Heart right ventricle (tissue), 16 donors: ENCODE data around the gene CTBP1. TPM values are rescaled to one million over a fixed set of nuclear protein-coding genes. Genes with fewer than 3 reads are reported as not detected.
A peak's percentile ranks its signal among the peaks of the same experiment; 100 is the strongest.

Experiments used
- ATAC-seq, 8 donors: fragments of 200-7000 bp; cut with Tn5 transposase; one replicate each; pipeline ENCODE4 v1.9.1; 2020; ENCODE audit warnings: mild to moderate bottlenecking in 8 of 8, moderate library complexity in 8 of 8, moderate number of reproducible peaks in 1 of 8
- DNase-seq, 2 donors: peaks; one replicate each; pipeline ENCODE4 v3.0.0-alpha.2; 2020
- H3K27ac ChIP-seq, 10 donors: fragments of 200-600 bp; sonication (generic) in 2 of 10; one replicate each; pipeline versions ENCODE4 v1.5.0 to v1.8.0; 2020 to 2022; ENCODE audit warnings: mild to moderate bottlenecking in 3 of 10
- H3K27me3 ChIP-seq, 7 donors: fragments of 200-600 bp; one replicate each; pipeline ENCODE4 v1.8.0; 2021 to 2022; ENCODE audit warnings: mild to moderate bottlenecking in 2 of 7
- H3K36me3 ChIP-seq, 9 donors: fragments of 200-600 bp; sonication (generic) in 1 of 9; one replicate each; pipeline versions ENCODE4 v1.5.0 to v1.8.0; 2020 to 2022; ENCODE audit warnings: mild to moderate bottlenecking in 2 of 9
- H3K4me1 ChIP-seq, 9 donors: fragments of 200-600 bp; sonication (generic) in 1 of 9; one replicate each; pipeline versions ENCODE4 v1.5.0 to v1.8.0; 2020 to 2022; ENCODE audit warnings: mild to moderate bottlenecking in 4 of 9
- H3K4me3 ChIP-seq, 10 donors: fragments of 200-600 bp; sonication (generic) in 2 of 10; one replicate each; pipeline versions ENCODE4 v1.5.0 to v1.8.0; 2020 to 2022; ENCODE audit warnings: mild to moderate bottlenecking in 7 of 10, moderate library complexity in 2 of 10
- H3K9me3 ChIP-seq, 11 donors: fragments of 200-600 bp in 10 of 11; sonication (generic) in 2 of 11; one replicate each; pipeline versions ENCODE4 v1.5.0 to v1.8.0; 2013 to 2022; ENCODE audit warnings: mild to moderate bottlenecking in 2 of 11, control low read depth in 1 of 11, moderate library complexity in 1 of 11
- WGBS, 2 donors: extraction: QIAGEN DNeasy Blood & Tissue Kit; methylation state at CpG; one replicate each; pipeline ENCODE4 v1.1.7; 2013; ENCODE audit warnings: inconsistent platforms in 1 of 2; 5-methylcytosine and 5-hydroxymethylcytosine counted together
- intact Hi-C, 10 donors: fragments of 100-400 bp; cut with DNase I; formaldehyde crosslinking; loops; one replicate each; pipeline versions ENCODE4 v1.11.1 to v1.14.2; 2022
- polyA plus RNA-seq, 2 donors: library from polyadenylated mRNA; stranded (reverse); fragments of 200-250 nt; gene quantifications; one replicate each; pipeline ENCODE4 v1.2.3, GENCODE V29; 2013
- total RNA-seq, 10 donors: library from RNA; stranded (reverse); fragmentation: NEBNext Ultra II Directional in 3 of 10; extraction: Animal tissue kit (Norgen Biotek cat#: 25700) in 3 of 10; gene quantifications; one replicate each; pipeline versions ENCODE4 v1.2.1 to v1.2.4, GENCODE V29; 2021 to 2023
- TF ChIP-seq, protein P1 (sequence below), 9 donors: fragments of 200-600 bp; sonication (generic) in 2 of 9; IDR thresholded peaks; one replicate each; pipeline versions ENCODE4 v1.5.0 to v1.8.0; 2021 to 2022; ENCODE audit warnings: antibody characterized with exemption in 9 of 9, mild to moderate bottlenecking in 5 of 9, moderate library complexity in 1 of 9
- donor health status: Arrhythmogenic right ventricular cardiomyopathy.
- donor health status: ischemic (EF 13 %, LVEDD 7.1; RV severe dilation, severe dysfunction).
- donor health status: healthy with polysubstance abuse.
- donor health status: DM: no; HTN: yes; CAD: no.
- donor health status: DM: no; HTN: no; CAD: no.
- donor health status: ischemic (EF 25% LVEDD 6.9; RV normal size, moderate dysfunction).
- donor health status: ischemic (EF 25% LVEDD 5.7; RV mildly dilated, moderate dysfunction).
- donor health status: healthy.
- donor health status: DM: yes; HTN: yes; CAD: no.
- donor health status: Ischemic cardiomyopathy.
- donor health status: ischemic (EF 35%, LVEDD 5.7; RV mildly dilated, moderate dysfunction).
- donor health status: nonischemic (EF 11% LVEDD 7.7; RV severe dilation, severe dysfunction).
- donor health status: DM: yes; HTN: yes; CAD: no.
- donor health status: PGD.
- donor health status: ischemic (EF 29% LVEDD 5.4; RV normal size, mild dysfunction).
- donor health status: nonischemic (EF 23%, LVEDD 6.1; RV moderate dilation, normal function).

Gene CTBP1
- total and polyA plus RNA-seq, 12 donors, result 98.6 to 132 (median 121) TPM

DNA sequence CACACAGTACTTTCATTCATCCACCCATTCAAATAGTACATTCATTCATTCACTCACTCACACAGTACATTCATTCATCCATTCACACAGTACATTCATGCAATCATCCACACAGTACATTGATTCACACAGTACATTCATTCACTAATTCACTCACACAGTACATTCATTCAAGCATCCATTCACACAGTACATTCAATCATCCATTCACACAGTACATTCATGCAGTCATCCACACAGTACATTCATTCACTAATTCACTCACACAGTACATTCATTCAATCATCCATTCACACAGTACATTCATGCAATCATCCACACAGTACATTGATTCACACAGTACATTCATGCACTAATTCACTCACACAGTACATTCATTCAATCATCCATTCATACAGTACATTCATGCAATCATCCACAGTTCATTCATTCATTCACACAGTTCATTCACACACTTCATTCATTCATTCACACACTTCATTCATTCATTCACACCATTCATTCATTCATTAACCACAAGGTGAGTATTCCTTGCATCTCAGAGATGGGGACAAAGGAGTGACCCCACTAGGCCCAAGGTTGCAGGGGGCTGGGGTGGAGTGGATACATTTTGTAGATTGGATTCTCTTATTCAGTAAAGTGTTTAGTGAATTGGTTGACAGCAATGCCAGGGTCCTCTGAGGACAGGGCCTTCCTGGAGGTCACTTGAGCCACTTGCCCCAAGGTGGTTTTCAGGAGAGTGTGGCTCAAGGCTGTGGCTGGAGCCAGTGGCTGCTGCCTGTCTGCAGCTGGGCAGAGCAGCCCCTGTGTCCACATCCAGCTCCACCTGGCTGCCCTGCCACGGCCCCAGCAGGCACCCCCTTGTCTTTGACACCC, 72.3 kb downstream of the CTBP1 start:
- Histone ChIP-seq H3K4me3 (no peak overlapping the region), H3K4me1 (peaks cover 10 to 46% (median 28%) of the 10 kb centered on the region in 9 donors), H3K27me3 (peaks cover 0 to 22% (median 9%) of the 10 kb centered on the region in 7 donors), H3K36me3 (no peaks in the 10 kb centered on the region), H3K9me3 (peaks cover 0 to 22% (median 0%) of the 10 kb centered on the region in 11 donors), H3K27ac (peak overlapping the region in 8 of 10 donors; percentile 59 to 87 (median 77))
- intact Hi-C loops, result loop anchor here in 1 of 10 donors (5.0 kb wide), 1 partner anchor 46 kb away; no protein-coding TSS in a partner anchor
- ATAC-seq (no peak), DNase-seq (no peak)
- TF ChIP-seq, protein P1, sequence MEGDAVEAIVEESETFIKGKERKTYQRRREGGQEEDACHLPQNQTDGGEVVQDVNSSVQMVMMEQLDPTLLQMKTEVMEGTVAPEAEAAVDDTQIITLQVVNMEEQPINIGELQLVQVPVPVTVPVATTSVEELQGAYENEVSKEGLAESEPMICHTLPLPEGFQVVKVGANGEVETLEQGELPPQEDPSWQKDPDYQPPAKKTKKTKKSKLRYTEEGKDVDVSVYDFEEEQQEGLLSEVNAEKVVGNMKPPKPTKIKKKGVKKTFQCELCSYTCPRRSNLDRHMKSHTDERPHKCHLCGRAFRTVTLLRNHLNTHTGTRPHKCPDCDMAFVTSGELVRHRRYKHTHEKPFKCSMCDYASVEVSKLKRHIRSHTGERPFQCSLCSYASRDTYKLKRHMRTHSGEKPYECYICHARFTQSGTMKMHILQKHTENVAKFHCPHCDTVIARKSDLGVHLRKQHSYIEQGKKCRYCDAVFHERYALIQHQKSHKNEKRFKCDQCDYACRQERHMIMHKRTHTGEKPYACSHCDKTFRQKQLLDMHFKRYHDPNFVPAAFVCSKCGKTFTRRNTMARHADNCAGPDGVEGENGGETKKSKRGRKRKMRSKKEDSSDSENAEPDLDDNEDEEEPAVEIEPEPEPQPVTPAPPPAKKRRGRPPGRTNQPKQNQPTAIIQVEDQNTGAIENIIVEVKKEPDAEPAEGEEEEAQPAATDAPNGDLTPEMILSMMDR (IDR thresholded peaks at IDR 0.05), result no peak
- 57 to 70% methylated on average over 1 of the region's 1 CpG for WGBS, 2 donors

DNA sequence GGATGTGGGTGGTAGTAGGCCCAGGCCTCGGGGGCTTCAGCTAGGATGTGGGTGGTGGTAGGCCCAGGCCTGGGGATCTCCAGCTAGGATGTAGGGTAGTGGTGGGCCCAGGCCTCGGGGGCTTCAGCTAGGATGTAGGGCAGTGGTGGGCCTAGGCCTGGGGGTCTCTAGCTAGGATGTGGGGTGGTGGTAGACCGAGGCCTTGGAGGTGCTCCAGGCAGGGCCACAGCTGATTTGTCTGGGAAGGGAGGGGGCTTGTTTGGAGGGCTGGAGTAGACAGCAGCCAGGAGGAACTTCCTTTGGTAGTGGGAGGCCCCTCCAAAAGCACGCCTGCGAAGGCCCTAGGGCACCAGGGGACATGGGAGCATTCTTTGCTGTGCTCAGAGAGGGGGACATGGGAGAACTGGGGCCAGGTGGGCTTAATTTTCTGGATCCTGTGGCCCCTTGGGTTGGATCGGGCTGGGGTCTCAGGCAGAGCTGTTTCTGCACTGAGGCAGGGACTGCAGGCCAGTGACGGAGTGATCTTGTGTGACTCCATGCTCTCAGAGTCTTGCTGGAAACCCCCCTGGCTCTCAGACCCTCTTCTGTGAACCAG, 73.2 kb downstream of the CTBP1 start:
- Histone ChIP-seq H3K9me3 (peaks cover 0 to 13% (median 0%) of the 10 kb centered on the region in 11 donors), H3K27ac (no peak overlapping the region), H3K27me3 (peaks cover 4 to 31% (median 18%) of the 10 kb centered on the region in 7 donors), H3K4me3 (no peak overlapping the region), H3K4me1 (peaks cover 10 to 54% (median 37%) of the 10 kb centered on the region in 9 donors), H3K36me3 (peaks cover 0 to under 1% (median 0%) of the 10 kb centered on the region in 9 donors)
- ATAC-seq, result no peak
- DNase-seq, result no peak
- intact Hi-C loops, result loop anchor here in 1 of 10 donors (5.0 kb wide), 1 partner anchor 47 kb away; no protein-coding TSS in a partner anchor
- TF ChIP-seq, protein P1 (IDR thresholded peaks at IDR 0.05), result no peak
- WGBS, 2 donors, result 95 to 97% methylated on average over 7 of the region's 7 CpGs

DNA sequence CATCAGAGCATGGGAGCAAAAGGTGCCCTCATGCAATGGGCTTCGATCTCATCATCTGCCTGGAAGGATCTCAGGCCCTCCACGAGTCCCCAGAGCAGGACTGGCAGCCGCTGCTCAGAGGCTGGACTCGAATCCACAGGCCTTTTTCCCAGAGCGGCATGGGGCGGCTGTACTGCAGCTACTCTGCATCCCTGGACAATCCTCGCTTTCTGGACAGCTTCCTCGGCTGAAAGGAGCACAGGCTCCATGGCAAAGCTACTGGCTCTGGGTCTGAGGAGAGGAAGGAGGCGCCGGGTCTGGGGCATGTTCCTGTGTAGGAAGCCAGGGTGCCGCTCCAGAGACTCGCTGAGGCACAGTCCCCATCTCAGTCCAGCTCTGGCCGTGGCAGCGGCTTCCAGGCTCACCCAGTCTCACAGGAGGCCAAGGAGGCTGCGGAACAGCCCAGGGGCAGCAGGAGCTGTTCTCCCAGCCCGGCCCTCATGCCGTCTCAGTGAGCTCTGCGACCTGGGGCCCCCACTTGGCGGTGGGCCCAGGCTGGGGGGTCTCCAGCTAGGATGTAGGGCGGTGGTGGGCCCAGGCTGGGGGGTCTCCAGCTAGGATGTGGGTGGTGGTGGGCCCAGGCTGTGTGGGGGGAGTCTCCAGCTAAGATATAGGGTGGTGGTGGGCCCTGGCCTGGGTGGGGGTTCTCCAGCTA, 73.8 kb downstream of the CTBP1 start:
- Histone ChIP-seq H3K4me3 (no peak overlapping the region), H3K27me3 (peaks cover 9 to 38% (median 24%) of the 10 kb centered on the region in 7 donors), H3K36me3 (peaks cover 0 to 7% (median 0%) of the 10 kb centered on the region in 9 donors), H3K27ac (peak overlapping the region in 1 of 10 donors; percentile 1), H3K4me1 (peaks cover 10 to 59% (median 43%) of the 10 kb centered on the region in 9 donors), H3K9me3 (peaks cover 0 to 7% (median 0%) of the 10 kb centered on the region in 11 donors)
- no peak for DNase-seq
- intact Hi-C loops, result loop anchor here in 3 of 10 donors (5.0 kb wide), 3 partner anchors 32 to 72 kb away; partner anchors contain the start of gene CTBP1 (in 1 of the 3)
- no peak for ATAC-seq
- TF ChIP-seq, protein P1 (IDR thresholded peaks at IDR 0.05), result no peak
- 92% methylated on average over 20 of the region's 20 CpGs for WGBS, 2 donors
